ENCODE measurements around the gene FGGY. TPM values are rescaled to one million over a fixed set of nuclear protein-coding genes. Genes with fewer than 3 reads are reported as not detected.

Gene FGGY
- total RNA-seq, 1 experiment from 2014 or later, result 12.0 TPM

DNA sequence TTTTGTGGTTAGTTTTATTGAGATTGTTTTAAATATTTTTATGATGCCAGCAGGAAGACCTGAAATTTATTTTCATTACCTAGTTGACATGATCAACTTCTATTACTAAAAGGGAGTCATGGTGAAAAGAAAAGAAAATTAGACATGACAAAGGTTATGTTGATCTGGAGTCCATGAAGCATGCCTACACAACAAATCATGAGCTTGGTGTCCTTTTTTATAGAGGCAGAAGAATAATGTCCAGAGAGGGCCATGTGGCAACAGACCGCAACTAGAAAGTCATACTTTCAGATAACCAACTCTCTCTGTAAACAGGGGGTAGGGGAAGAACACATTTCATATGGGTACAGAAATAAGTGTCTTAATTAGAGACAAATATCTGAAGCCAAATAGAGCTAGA, 342.4 kb downstream of the FGGY start:
- 0 out of 2 replicates have a peak, but pooled peaks cover 2% of the 10 kb centered on the region for H3K36me3 Mint-ChIP-seq

DNA sequence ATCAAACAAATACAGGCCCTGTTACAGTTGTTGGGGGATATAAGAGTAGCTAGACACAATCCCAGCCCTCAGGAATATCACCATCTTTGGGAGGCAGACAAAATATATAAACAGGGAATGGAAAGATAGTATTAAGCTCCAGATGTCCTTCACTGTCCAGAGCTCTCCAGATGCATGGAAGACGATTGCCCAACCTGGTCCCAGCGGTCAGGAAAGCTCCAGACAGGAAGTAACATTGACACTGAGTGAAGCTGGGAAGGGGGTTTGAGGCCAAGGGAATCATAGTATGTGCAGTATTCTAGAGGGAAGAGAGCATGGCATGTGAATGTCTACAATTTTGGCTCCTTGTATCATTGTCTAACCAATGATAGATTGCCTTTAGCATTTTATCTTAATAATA, 344.0 kb downstream of the FGGY start:
- DNase-seq (ENCODE audit: low spot score), result no peak
- ChIA-PET CTCF (no interaction called here), POLR2A (no interaction called here)
- H3K9me3 Mint-ChIP-seq, result peaks cover 8% of the 10 kb centered on the region
- no peak overlapping the region for H3K4me3 Mint-ChIP-seq
- no peak for ATAC-seq
- no peak overlapping the region for H3K27ac Mint-ChIP-seq
- 0 out of 2 replicates have a peak, but pooled peaks cover 2% of the 10 kb centered on the region for H3K36me3 Mint-ChIP-seq
- H3K27me3 Mint-ChIP-seq (ENCODE audit: low read depth), result no peaks in the 10 kb centered on the region
- H3K4me1 Mint-ChIP-seq, result peaks cover 13% of the 10 kb centered on the region
- TF ChIP-seq GRHL2 (CRISPR knock-in tag; IDR thresholded peaks at IDR 0.05; ENCODE audit: insufficient replicate concordance, severe bottlenecking) (no peak), IRF1 (CRISPR knock-in tag; IDR thresholded peaks at IDR 0.05) (no peak), ZNF232 (CRISPR knock-in tag; IDR thresholded peaks at IDR 0.05) (no peak), ATF1 (CRISPR knock-in tag; IDR thresholded peaks at IDR 0.05) (no peak), ZNF263 (CRISPR knock-in tag; IDR thresholded peaks at IDR 0.05; ENCODE audit: low read depth) (no peak), GABPB1 (CRISPR knock-in tag; IDR thresholded peaks at IDR 0.05) (no peak), USF2 (CRISPR knock-in tag; IDR thresholded peaks at IDR 0.05) (no peak)
- TF ChIP-seq, protein P1, sequence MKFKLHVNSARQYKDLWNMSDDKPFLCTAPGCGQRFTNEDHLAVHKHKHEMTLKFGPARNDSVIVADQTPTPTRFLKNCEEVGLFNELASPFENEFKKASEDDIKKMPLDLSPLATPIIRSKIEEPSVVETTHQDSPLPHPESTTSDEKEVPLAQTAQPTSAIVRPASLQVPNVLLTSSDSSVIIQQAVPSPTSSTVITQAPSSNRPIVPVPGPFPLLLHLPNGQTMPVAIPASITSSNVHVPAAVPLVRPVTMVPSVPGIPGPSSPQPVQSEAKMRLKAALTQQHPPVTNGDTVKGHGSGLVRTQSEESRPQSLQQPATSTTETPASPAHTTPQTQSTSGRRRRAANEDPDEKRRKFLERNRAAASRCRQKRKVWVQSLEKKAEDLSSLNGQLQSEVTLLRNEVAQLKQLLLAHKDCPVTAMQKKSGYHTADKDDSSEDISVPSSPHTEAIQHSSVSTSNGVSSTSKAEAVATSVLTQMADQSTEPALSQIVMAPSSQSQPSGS (CRISPR knock-in tag; IDR thresholded peaks at IDR 0.05; ENCODE audit: borderline replicate concordance, low read depth), result no peak

More for the DNA sequence above, 342.4 kb downstream of the FGGY start:
- ChIA-PET POLR2A (no interaction called here), CTCF (no interaction called here)
- H3K27me3 Mint-ChIP-seq (ENCODE audit: low read depth), result no peaks in the 10 kb centered on the region
- H3K4me3 Mint-ChIP-seq, result no peak overlapping the region
- DNase-seq (ENCODE audit: low spot score) (no peak), ATAC-seq (no peak)
- H3K4me1 Mint-ChIP-seq, result peaks cover 13% of the 10 kb centered on the region
- TF ChIP-seq, protein P2, sequence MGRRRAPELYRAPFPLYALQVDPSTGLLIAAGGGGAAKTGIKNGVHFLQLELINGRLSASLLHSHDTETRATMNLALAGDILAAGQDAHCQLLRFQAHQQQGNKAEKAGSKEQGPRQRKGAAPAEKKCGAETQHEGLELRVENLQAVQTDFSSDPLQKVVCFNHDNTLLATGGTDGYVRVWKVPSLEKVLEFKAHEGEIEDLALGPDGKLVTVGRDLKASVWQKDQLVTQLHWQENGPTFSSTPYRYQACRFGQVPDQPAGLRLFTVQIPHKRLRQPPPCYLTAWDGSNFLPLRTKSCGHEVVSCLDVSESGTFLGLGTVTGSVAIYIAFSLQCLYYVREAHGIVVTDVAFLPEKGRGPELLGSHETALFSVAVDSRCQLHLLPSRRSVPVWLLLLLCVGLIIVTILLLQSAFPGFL (CRISPR knock-in tag; IDR thresholded peaks at IDR 0.05; ENCODE audit: borderline replicate concordance), result no peak
- TF ChIP-seq AR (CRISPR knock-in tag; IDR thresholded peaks at IDR 0.05), result no peak
- TF ChIP-seq RELA (CRISPR knock-in tag; IDR thresholded peaks at IDR 0.05; ENCODE audit: borderline replicate concordance), result no peak
- TF ChIP-seq ZSCAN18 (CRISPR knock-in tag; IDR thresholded peaks at IDR 0.05), result no peak
- TF ChIP-seq ZNF512 (CRISPR knock-in tag; IDR thresholded peaks at IDR 0.05; ENCODE audit: borderline replicate concordance), result no peak
- TF ChIP-seq, protein P3, sequence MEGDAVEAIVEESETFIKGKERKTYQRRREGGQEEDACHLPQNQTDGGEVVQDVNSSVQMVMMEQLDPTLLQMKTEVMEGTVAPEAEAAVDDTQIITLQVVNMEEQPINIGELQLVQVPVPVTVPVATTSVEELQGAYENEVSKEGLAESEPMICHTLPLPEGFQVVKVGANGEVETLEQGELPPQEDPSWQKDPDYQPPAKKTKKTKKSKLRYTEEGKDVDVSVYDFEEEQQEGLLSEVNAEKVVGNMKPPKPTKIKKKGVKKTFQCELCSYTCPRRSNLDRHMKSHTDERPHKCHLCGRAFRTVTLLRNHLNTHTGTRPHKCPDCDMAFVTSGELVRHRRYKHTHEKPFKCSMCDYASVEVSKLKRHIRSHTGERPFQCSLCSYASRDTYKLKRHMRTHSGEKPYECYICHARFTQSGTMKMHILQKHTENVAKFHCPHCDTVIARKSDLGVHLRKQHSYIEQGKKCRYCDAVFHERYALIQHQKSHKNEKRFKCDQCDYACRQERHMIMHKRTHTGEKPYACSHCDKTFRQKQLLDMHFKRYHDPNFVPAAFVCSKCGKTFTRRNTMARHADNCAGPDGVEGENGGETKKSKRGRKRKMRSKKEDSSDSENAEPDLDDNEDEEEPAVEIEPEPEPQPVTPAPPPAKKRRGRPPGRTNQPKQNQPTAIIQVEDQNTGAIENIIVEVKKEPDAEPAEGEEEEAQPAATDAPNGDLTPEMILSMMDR (IDR thresholded peaks at IDR 0.05), result no peak
- H3K9me3 Mint-ChIP-seq, result peaks cover 8% of the 10 kb centered on the region
- no peak overlapping the region for H3K27ac Mint-ChIP-seq

Measured in WTC11 (cell line).